ENCODE data around the gene ZNF296. TPM values are rescaled to one million over a fixed set of nuclear protein-coding genes. Genes with fewer than 3 reads are reported as not detected.
A peak's percentile ranks its signal among the peaks of the same experiment; 100 is the strongest.

Gene ZNF296
- total RNA-seq, 2 experiments from 2014 or later = 2.0 to 2.4 TPM

- Histone ChIP-seq H3K4me3 (ENCODE audit: low read length) (no peak overlapping the region), H3K27ac (ENCODE audit: low read depth in 1 of 2, low read length in 2 of 2) (no peak overlapping the region), H3K9me3 (ENCODE audit: control insufficient read depth in 1 of 2, insufficient read depth in 1 of 2, low read length in 2 of 2) (no peaks in the 10 kb centered on the region), H3K36me3 (ENCODE audit: insufficient read depth, low read length) (peaks cover 87% of the 10 kb centered on the region), H3K27me3 (ENCODE audit: control insufficient read depth in 1 of 2, insufficient read depth in 2 of 2, low read length in 2 of 2) (no peaks in the 10 kb centered on the region), H3K4me1 (ENCODE audit: insufficient read depth, low read length) (peaks cover 3% of the 10 kb centered on the region)
- Mint-ChIP-seq H3K27ac (no peak overlapping the region), H3K36me3 (ENCODE audit: low read depth) (peaks cover 89% of the 10 kb centered on the region), H3K27me3 (no peaks in the 10 kb centered on the region), H3K4me1 (ENCODE audit: low read depth) (peaks cover 4% of the 10 kb centered on the region), H3K9me3 (no peaks in the 10 kb centered on the region), H3K4me3 (no peak overlapping the region)
- DNase-seq (peak; percentile 71 to 91 (median 84)), ATAC-seq (ENCODE audit: poor library complexity) (peak; percentile 93)
- peak; percentile 87 for TF ChIP-seq CTCF (IDR thresholded peaks at IDR 0.05)
- intact Hi-C loops (cut with DNase I, micrococcal nuclease) = loop anchor here (1.0 to 2.0 kb wide), 4 partner anchors 43 to 157 kb away; no protein-coding TSS in a partner anchor
- POLR2A ChIA-PET = interaction anchor here (0.6 to 1.1 kb wide), 3 partner anchors 20 to 1603 kb away, joined by 3 to 4 read pairs (median 4); partner anchors contain the start of gene PPP1R37
- CTCF ChIA-PET = interaction anchor here (0.5 to 2.0 kb wide), 28 partner anchors 9 to 156 kb away, joined by 3 to 34 read pairs (median 4); partner anchors contain the start of genes APOE, CLASRP, CLPTM1 and PPP1R37
These were observed 16.9 kb downstream of the ZNF296 start for GRCh38 chr19:45059258-45059965.

GRCh38 chr19:45058622-45059159, 17.6 kb downstream of the ZNF296 start:
- intact Hi-C loops (cut with DNase I, micrococcal nuclease) = loop anchor here (1.0 to 2.0 kb wide), 4 partner anchors 42 to 156 kb away; no protein-coding TSS in a partner anchor
- Mint-ChIP-seq H3K4me1 (ENCODE audit: low read depth) (peaks cover 4% of the 10 kb centered on the region), H3K36me3 (ENCODE audit: low read depth) (peaks cover 93% of the 10 kb centered on the region), H3K27me3 (no peaks in the 10 kb centered on the region), H3K9me3 (no peaks in the 10 kb centered on the region), H3K27ac (no peak overlapping the region), H3K4me3 (no peak overlapping the region)
- TF ChIP-seq CTCF (IDR thresholded peaks at IDR 0.05) = no peak
- H3K27ac ChIP-seq (ENCODE audit: low read depth in 1 of 2, low read length in 2 of 2) = no peak overlapping the region
- H3K27me3 ChIP-seq (ENCODE audit: control insufficient read depth in 1 of 2, insufficient read depth in 2 of 2, low read length in 2 of 2) = no peaks in the 10 kb centered on the region
- POLR2A ChIA-PET = interaction anchor here (1.1 kb wide), 1 partner anchor 34 kb away, joined by 4 read pairs; the partner anchor contains the start of gene PPP1R37
- H3K4me1 ChIP-seq (ENCODE audit: insufficient read depth, low read length) = peaks cover 3% of the 10 kb centered on the region
- ATAC-seq (ENCODE audit: poor library complexity) (no peak), DNase-seq (no peak)
- peaks cover 88% of the 10 kb centered on the region for H3K36me3 ChIP-seq (ENCODE audit: insufficient read depth, low read length)
- CTCF ChIA-PET = interaction anchor here (0.5 to 2.0 kb wide), 26 partner anchors 9 to 155 kb away, joined by 3 to 34 read pairs (median 4); partner anchors contain the start of genes APOE, CLASRP, CLPTM1 and PPP1R37
- H3K4me3 ChIP-seq (ENCODE audit: low read length) = no peak overlapping the region
- H3K9me3 ChIP-seq (ENCODE audit: control insufficient read depth in 1 of 2, insufficient read depth in 1 of 2, low read length in 2 of 2) = no peaks in the 10 kb centered on the region

- H3K36me3 ChIP-seq (ENCODE audit: insufficient read depth, low read length) = peaks cover 90% of the 10 kb centered on the region
- intact Hi-C loops (cut with DNase I, micrococcal nuclease) = no loop called here
- POLR2A ChIA-PET = no interaction called here
- no peak overlapping the region for H3K4me3 ChIP-seq (ENCODE audit: low read length)
- TF ChIP-seq CTCF (IDR thresholded peaks at IDR 0.05) = no peak
- CTCF ChIA-PET = interaction anchor here (1.3 kb wide), 1 partner anchor 69 kb away, joined by 4 read pairs; no protein-coding TSS in a partner anchor
- Mint-ChIP-seq H3K27ac (no peak overlapping the region), H3K36me3 (ENCODE audit: low read depth) (peaks cover 94% of the 10 kb centered on the region), H3K9me3 (no peaks in the 10 kb centered on the region), H3K27me3 (no peaks in the 10 kb centered on the region), H3K4me1 (ENCODE audit: low read depth) (peaks cover 4% of the 10 kb centered on the region), H3K4me3 (no peak overlapping the region)
- H3K27ac ChIP-seq (ENCODE audit: low read depth in 1 of 2, low read length in 2 of 2) = no peak overlapping the region
- ATAC-seq (ENCODE audit: poor library complexity) (no peak), DNase-seq (no peak)
- H3K27me3 ChIP-seq (ENCODE audit: control insufficient read depth in 1 of 2, insufficient read depth in 2 of 2, low read length in 2 of 2) = no peaks in the 10 kb centered on the region
- no peaks in the 10 kb centered on the region for H3K9me3 ChIP-seq (ENCODE audit: control insufficient read depth in 1 of 2, insufficient read depth in 1 of 2, low read length in 2 of 2)
- H3K4me1 ChIP-seq (ENCODE audit: insufficient read depth, low read length) = peaks cover 3% of the 10 kb centered on the region
These were observed 18.8 kb downstream of the ZNF296 start for GRCh38 chr19:45057444-45057843.
